HCEC 1CT (cell line): Measurements from ENCODE around the gene LAMA3.
"Not testable (repeated sequence)": the region's sequence is repeated elsewhere in the genome, so short reads cannot be mapped to it uniquely, and the experiment has no call there.

Source experiments
- DNase-seq: peaks from one replicate; pipeline ENCODE4 v3.0.0-alpha.2; 2017

LAMA3 gene

DNA sequence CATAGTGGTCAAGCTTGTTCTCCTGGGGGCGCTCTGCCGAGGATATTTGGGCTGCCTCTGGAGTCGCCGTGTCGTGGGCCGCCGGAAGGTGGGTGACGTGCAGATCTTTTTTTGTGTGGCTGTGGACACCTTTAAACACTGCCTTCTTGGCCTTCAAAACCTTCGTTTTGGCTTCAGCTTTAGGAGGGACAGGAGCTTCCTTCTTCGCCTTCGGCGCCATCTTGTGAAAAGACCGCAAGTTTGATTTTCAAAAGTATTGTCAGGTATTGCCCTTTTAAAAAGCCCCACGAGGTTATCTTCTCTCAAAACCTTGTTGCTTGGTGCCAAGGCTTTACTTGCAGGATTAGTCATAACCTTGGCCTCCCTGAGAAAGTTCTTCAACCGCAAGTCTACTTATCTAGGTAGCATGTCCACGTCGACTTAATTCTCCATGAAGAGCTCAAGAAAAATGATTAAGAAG, 20.8 kb downstream of the LAMA3 start:
- no peak for DNase-seq

DNA sequence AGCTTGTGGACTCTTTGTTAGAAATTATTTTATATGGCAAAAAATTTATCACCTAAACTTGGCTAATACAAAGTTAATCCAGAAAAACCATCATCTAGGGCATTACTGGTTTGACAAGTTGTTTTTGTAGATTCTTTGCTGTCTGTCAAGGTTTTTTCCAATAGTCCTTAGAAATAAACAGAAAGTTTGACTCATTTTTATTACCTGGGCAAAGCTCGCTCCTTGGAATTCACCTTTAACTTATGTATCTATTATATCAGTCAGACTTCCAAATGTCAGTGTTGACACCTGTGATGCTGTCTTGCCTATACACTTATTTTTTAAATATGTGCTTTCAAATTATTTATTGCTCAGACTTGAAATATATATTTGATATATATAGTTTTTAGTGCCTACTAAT, 21.7 kb downstream of the LAMA3 start:
- no peak for DNase-seq

DNA sequence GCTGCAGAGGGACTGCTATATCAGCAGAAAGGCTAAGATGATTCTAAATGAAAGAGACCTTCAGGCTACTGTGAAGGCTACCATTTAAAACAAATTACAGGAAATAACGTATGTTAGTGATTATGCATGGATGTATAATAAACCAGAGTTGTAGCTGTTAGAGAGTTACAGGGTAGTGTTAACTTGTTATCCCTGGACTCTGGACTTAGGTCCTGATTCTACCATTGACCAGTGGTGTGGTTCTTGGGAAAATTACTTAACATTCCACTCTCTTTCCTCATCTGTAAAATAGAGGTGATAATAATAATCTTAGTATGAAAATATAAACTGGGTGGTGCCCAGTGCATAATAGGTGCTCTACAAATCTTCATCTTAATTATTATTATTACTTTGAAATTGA, 22.2 kb downstream of the LAMA3 start:
- no peak for DNase-seq

DNA sequence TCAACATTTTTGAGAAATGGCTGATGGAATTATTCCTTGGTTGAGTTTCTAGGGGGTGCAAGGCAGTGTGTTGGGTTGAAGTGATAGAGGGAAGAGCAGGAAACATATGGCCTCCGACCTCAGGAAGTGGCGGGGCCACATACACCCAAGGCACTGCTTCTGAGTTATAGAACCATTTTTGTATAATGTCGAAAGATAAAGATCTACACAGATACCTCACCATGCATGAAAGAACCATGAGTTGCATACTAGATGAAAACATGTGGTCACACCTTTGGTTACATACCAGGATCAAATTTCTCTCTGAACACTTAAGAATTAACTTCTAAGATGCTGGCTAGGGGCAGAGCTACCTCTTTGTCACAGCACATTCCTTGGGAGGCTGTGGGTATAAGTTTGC, 23.2 kb downstream of the LAMA3 start:
- DNase-seq = no peak

DNA sequence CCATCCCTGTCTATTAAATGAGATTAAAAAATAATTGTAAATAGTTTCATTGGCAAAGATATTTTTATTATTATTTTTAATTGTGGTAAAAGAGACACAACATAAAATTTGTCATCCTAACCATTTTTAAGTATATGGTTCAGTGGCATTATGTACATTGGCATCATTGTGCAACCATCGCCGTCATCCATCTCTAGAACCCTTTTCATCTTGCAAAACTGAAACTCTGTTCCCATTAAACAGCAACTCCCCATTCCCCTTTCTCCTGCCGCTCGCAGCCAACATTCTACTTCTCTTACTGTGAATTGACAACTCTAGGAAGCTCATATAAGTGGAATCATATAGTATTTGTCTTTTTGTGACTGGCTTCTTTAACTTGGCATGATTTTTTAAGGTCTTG, 25.3 kb downstream of the LAMA3 start:
- DNase-seq = no peak

DNA sequence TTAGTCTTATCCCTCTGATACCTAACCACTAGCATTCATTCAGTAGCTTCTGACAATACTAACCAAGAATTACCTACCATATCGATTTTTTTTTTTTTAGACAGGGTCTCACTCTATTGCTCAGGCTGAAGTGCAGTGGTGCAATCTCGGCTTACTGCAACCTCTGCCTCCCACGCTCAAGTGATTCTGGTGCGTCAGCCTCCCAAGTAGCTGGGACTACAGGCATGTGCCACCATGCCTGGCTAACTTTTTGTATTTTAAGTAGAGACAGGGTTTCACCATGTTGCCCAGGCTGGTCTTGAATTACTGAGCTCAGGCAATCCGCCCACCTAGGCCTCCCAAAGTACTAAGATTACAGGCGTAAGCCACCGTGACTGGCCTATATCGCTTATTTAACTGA, 26.8 kb downstream of the LAMA3 start:
- not testable (repeated sequence) for DNase-seq

DNA sequence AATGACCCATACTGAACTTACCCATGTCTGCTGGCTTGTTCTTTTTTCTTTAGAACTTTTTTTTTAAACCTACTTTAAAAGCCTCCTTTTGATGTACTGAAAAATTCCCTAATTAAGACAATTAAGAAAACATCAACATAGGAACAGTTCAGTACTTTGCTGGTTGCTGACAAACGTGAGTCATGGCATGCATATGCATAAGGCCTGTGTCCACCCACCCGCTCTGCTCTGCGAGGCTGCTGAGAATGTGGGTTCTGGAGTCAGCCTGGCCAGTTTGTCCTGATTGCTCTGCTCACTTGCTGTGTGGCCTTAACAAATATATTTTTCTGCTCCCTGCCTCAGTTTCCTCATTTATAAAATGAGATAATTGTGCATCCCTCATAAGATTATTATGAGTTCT, 27.3 kb downstream of the LAMA3 start:
- DNase-seq = peak; percentile 86

DNA sequence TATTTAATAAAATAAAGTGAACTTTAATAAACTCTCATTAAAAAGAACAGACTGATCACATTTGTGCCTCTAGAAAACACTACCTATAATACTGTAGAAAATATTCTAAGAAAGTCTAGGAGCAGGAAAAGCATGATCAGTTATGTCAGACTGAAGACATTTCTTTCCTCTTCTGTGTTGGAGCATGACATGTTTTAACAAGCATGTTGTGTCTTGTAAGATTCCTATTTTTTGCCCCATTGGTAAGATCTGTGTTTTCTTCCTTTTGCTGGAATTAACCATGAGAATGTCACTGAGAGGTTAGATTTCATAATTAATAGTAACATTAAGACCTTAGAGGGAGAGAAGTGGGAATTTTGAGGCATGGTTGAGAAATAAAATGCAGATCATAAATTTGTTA, 27.7 kb downstream of the LAMA3 start:
- DNase-seq = no peak

DNA sequence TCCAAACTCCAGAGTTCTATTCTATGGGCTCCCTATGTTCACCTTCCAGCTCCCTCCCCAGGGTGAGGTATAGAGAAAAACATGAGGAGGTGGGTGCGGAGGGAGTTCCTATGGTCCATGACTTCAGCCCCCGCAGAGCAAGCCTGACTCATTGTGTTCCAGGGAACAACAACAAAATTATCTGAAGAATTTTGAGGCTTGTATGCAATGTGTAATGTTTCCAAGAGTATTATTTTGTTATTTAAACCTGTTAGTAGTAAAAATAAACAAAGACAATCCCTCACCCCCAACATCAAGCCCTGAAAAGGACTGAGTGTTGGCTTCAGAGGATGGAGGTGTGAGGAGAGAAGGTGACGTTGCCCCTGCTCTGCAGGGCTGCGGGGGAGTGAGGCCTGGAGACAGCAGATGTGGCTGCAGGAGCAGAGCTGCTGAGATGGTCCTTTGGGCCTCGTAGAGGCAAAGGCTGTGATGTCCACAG, 29.0 kb downstream of the LAMA3 start:
- DNase-seq = peak; percentile 76

DNA sequence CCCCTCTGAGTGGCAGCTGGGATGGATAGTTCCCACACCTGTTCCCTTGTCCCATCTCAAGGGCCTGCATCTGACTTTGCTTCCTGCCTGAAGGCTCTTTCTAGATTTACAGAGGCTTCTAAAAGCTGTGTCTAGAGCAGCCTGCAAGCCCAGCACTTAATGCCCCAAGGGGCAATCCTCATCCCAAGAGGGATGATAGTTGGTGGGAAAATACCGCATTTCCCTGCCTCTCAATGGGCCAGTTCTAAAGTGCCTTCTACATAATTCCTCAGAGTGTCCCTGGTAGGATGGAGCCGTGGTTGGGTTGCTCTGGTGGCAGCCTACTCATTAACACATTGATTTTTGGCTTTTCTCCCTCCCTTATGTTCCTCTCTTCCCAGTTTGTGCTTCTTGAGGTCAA, 29.5 kb downstream of the LAMA3 start:
- DNase-seq = no peak

DNA sequence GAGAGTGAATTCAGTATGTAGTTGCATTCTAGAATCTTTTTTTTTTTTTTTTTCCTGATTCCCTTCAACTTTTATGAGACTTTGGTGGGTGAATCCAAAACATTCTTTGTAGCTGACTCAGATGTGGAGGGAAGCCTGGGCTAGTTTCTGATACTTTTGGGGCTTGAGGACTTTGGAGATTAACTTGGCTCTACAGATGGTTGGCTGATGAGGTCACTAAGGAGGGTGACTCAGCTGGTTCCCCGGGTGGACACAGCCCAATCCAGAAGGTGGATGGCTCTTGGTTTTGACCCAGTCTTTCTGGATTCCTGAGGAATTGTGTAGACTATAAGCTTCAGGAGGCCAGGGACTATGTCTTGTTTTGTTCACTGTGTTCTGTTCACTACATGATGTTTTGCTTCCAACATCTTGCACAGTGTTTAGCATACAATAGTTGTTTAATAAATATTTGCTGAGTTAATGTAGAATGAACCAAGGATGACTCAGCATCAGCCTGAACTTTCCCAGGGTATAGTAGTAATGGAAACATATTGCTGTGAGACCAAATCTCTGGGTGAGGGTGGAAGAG, 30.5 kb downstream of the LAMA3 start:
- peak; percentile 99 for DNase-seq

DNA sequence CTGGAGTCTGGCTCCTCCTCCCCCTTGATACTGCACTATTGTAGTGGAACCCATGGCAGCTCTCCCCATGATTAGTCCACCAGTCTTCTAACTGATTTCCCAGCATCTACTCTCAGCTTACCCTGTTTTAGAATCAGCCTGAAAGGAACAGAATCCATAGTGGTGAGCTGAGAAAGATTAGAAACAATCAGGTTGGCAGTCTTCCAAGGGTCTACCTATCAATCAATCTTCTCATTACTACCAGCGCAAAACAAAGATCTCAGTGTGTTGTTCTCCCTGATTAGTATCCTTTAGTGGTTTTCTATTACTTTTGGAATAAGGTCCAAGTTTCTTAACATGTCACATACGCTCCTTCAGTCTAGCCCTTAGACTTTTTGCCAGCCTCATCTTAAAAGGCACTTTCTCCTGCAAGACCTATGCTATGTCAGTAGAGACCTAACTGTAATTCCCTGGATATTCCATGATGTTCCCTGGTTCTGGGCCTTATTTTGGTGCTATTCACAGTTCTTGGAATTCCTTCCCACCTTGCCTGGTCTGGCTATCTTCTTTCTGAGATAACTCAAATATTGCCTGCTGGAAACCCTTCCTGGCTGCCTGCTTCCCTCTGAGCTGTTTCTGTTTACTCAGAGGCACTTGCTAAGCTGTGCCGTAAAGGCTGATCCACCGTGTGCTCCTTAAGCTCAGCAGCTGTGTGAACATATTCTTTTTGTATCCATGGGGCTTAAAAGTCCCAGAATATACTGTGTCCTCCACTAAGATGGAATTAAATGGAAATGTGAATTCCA, 32.6 kb downstream of the LAMA3 start:
- DNase-seq = no peak

DNA sequence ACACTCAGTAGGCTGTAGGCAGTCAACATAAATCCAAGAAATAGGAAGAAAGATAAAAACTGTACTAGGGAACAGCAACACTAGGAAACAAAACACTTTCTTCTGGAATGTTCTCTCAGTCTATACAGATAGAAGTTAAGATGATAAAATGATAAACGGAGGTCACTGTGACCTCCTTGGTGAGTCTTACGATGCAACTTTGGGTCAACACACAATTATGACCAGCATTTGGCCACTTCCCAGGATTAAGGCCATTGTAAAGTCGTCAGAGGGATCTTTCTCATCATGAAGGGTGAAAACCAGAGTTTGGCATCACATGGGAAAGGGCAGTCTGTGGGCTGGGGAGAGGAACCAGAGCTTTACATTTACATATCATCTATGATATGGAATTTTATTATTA, 33.4 kb downstream of the LAMA3 start:
- DNase-seq = no peak

DNA sequence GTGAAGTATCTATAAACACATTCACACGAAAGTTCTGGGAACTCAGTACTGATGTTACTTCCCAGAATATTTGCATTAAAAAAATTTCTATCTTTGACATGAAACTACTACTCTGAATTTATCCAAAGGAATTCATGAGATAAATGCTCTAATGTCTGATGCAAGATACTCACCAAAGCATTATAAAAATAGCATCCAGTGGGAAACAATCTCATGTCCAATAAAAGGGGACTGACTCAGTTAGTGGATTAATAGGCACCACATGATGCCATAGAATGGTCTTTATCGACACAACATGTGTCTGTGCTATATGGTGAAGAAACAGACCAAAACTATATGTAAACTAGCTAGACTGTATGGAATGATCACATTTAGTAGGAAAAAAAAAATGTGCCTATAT, 33.9 kb downstream of the LAMA3 start:
- no peak for DNase-seq

DNA sequence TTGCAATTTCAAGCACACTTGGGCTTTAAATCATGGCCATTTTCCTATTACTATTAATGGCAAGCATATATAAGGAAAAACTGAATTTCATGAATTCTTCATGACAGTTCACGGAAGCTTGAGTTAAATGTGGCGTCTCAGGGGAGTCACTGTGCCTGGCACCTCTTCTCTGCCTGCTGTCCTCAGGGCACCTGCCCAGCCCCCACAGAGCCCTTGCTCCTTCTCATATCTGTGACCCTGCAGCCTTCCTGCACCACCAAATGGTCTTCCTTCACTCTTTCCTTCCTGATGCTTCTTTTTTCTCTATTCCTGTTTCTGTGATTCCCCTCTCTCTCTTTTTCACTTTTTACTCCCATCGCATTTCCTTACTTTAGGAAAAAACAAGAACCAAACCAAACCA, 35.4 kb downstream of the LAMA3 start:
- no peak for DNase-seq

DNA sequence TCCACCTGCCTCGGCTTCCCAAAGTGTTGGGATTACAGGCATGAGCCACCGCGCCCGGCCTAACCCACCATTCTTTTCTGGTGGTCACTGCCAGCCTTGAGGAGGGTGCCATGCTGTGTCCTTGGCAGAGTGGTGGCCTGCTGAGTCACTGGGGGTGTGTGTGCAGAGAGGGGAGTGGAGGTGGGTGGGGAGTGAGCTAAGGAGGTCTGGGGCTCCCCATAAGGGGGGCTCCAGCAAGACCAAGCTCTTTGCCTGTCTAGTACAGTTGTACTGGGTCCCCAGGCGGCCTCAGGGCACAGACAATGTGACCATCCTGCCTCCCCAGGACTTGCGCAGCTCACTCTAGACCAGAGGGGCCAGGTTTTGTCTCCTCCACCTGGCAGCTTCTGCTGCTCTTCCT, 36.1 kb downstream of the LAMA3 start:
- DNase-seq = no peak

DNA sequence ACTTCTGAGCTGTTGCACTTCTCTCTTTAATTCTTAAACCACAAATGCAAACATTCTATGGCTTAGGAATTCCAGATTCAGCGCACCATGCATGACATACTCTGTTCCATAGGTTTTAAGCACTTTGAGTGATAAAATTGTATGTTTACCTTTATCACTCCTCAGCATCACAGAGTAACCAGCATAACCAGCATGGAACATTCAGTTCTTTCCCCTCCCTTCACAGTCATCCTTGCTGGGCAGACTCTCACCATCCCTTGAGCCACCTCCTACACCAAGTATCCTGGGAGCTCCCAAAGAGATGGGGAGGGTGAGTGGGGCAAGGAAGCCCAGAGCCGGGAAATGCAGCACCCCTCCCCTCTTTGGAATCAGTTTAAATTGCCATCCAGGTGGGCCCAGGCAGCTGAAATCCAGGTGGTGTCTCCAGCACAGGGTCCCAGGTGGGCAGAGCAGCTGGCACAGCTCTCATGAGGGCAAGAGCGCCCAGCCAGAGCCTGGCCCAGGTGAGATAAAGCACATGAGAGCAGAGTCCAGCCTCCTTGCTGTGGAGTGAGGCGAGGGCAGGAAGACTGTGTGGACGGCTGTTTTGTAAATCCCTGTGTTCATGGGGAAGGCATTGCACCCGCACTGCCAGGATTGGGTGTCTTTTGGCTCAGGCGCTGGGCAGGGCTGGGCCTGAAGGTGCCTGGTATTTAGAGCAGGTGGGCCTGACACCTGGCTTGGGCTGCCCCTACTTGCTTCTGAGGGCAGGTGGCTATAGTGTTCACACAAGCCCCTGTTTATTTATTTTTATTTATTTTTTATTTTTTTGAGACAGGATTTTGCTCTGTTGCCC, 36.8 kb downstream of the LAMA3 start:
- no peak for DNase-seq

DNA sequence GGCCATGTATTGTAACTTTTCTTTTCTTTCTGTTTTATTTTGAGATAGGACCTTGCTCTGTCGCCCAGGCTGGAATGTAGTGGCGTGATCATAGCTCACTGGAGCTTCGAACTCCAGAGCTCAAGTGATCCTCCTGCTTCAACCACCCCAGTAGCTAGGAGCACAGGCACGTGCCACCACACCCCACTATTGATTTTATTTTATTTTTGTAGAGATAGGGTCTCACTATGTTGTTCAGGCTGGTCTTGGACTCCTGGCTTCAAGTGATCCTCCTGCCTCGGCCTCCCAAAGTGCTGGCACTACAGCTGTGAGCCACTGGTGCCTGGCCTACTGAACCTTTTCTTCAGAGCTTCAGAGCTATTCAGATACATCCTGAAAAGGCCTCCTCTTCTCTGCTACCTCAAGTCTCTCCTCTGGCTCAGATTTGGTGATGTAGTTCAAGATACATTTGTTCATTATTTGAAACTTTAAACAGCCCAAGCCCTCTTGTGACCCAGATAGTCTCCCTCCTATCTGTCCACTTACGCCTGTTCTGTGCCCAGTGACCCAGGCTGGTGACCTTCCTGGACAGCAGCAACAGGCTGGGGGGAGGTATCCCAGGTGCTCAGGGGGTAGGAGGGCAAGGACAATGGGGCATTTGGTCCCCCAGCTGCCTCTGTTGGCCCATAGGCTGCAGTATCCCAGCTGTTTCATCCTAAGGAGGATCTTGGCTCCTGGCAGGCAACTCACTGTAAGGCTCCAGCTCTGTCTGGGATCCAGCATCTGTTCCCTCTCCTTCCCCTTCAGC, 38.6 kb downstream of the LAMA3 start:
- no peak for DNase-seq

DNA sequence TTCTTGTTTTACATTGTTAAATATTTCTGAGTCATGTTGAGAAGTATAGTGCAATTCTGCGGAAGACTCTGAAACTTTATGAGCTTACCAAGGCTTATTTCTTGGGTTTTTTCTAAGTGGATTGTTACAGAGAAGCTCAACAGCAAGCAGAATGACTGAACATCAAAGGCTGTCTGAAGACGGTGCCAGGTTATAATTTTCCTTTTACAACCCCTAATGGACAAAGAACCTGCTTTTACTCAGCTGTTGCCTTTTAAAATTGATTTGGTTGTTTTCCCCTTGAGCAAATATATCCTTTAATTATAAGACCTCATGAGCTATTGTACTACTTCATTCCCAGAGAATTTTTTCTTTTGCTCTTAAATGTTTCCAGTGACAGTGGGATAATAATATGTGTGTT, 41.6 kb downstream of the LAMA3 start:
- no peak for DNase-seq

DNA sequence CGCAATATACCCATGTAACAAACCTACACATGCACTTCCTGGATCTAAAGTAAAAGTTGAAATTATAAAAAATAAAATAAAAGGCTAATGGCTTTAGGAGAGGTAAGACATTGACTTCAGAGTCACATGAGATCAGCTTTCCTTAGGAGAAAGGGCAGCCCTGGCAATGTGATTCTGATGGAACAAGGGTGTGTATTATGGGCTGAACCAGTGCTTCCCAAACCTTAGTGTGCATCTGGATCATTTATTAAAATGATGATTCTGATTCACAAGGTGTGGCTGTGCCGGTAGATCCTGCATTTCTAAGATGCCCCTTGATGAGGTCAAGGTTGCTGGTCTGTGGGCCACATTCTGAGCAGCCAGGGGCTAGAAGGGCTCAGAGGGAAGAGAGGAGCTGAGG, 42.6 kb downstream of the LAMA3 start:
- DNase-seq = no peak

DNA sequence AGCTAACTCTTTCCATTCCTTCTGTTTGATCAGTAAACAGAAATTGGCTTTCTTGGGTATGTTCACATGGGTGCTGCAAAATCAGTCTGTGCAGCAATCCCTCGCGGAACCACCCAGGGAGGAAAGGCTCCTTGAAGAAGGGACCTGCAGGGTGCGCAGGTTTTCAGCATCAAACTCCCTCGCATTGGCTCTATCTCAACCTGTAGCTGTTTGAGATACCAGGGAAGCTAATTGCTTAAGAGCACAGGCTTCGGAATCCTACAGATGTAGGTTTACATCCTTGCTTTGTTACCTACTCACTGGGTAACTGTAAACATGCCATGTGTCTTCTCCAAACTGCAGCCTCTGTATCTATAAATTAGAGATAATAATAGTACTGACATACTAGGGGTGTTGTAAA, 43.2 kb downstream of the LAMA3 start:
- DNase-seq = no peak

DNA sequence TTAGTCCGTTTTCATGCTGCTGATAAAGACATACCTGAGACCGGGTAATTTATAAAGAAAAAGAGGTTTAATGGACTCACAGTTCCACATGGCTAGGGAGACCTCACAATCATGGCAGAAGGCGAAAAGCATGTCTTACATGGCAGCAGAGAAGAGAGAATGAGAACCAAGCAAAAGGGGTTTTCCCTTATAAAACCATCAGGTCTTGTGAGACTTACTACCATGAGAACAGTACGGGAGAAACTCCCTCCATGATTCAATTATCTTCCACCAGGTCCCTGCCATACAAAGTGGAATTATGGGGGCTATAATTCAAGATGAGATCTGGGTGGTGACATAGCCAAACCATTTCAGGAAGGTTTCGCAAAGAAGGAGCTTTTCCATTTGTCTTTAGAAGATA, 44.0 kb downstream of the LAMA3 start:
- DNase-seq = not testable (repeated sequence)

DNA sequence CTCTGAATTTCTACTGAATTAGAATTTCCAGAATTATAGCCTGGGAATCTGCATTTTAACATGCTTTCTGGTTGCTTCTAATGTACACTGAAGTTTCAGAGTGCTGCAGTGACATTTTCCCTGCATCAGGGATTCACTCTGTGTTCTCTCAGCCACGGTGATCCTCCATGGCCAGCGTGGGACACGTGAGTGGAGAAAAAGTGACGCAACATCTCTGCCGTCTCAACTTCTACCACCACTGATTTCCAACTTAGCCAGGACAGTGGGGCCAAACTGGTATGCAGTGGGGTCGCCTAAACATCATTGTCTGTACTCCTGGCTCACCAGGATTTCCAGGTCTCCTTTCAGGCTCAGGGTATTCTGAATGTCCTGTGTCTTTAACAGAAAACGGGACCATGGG, 44.6 kb downstream of the LAMA3 start:
- no peak for DNase-seq
